Mononuclear cell (primary cell): Measurements from ENCODE around the gene PHACTR1. TPM values are rescaled to one million over a fixed set of nuclear protein-coding genes. Genes with fewer than 3 reads are reported as not detected.
"Not testable (repeated sequence)": the region's sequence is repeated elsewhere in the genome, so short reads cannot be mapped to it uniquely, and the experiment has no call there.

ENCODE experiments used
- H3K27me3 ChIP-seq: 2 replicates; pipeline ENCODE4 v1.6.0; 2011; ENCODE audit warnings: low read length, control low read depth; ENCODE audit not compliant: insufficient read depth
- H3K4me1 ChIP-seq: 2 replicates; pipeline ENCODE4 v1.5.1; 2011; ENCODE audit warnings: mild to moderate bottlenecking, low read length, control low read depth; ENCODE audit not compliant: insufficient read depth
- H3K4me3 ChIP-seq: 2 replicates; pipeline ENCODE4 v1.5.1; 2011; ENCODE audit warnings: mild to moderate bottlenecking, low read length, moderate library complexity
- H3K9me3 ChIP-seq: 2 replicates; pipeline ENCODE4 v1.5.1; 2011; ENCODE audit warnings: low read depth, mild to moderate bottlenecking, control low read depth, low read length
- total RNA-seq: library from RNA; depleted of rRNA; stranded (reverse); fragments of >200 nt; gene quantifications from one replicate; pipeline ENCODE4 v1.2.3, GENCODE V29; 2012

PHACTR1 gene
- total RNA-seq, 1 donor = 81.6 TPM

DNA sequence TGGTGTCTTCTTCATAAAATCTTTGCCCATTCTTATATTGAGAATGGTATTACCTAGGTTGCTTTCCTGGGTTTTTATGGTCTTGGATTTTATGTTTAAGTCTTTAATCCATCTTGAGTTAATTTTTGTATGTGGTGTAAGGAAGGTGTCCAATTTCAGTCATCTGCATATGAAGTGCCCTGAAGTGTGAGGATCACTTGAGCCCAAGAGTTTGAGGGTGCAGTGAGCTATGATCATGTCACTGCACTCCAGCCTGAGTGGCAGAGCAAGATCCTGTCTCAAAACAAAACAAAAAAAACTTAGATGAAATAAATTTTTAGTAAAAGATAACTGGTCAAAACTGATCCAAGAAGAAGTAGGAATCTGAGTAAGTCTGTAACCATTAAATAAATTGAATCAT is 396.4 kb downstream of the PHACTR1 start:
- H3K4me1 ChIP-seq = no peaks in the 10 kb centered on the region
- no peaks in the 10 kb centered on the region for H3K9me3 ChIP-seq
- H3K4me3 ChIP-seq = no peak overlapping the region
- H3K27me3 ChIP-seq = no peaks in the 10 kb centered on the region

DNA sequence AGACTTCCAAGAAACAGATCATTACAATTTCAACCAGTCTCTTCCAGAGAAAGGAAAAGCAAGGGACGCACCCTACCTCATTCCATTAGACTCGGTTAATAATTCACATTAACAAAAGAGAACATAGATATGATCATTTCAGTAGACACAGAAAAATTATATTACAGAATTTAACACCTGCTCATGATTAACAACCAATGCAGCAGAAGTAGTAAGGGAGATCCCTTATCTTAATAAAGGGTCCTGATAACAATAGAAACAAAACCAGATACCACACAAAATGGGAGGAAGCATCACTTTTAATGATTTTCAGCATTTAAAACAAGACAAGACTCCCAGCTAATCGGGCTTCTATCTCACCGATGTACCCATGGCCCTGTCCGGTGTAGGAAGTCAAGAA is 396.8 kb downstream of the PHACTR1 start:
- no peaks in the 10 kb centered on the region for H3K9me3 ChIP-seq
- H3K4me1 ChIP-seq = no peaks in the 10 kb centered on the region
- H3K4me3 ChIP-seq = no peak overlapping the region
- no peaks in the 10 kb centered on the region for H3K27me3 ChIP-seq

DNA sequence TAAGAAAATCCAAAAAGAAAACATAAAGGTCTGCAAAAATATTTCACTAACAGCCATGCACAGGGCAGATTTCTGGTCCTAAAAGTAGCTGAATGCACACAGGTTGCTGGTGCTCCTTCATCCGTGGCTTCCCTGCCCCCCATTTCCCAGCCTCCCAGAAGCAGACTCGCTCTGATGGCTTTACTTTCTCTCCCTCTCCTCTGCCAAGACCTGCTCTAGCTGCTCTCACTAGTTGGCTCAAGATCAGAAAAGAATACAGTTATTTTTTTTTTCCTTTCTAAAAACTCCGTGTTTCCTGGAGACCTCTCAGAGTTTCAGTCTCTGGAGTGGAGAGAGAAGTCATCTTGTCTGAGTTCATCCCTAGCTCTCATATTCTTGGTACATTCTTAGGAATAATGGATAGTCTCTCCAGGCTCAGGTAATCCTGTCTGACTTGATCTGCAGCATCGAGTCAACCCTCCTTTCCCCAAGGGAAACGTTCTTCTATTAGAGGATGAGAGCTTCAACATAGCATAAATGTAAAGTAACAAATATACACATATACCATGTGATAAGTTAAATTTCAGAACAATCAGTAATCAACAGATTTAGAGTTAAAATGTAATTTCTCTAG is 397.5 kb downstream of the PHACTR1 start:
- H3K4me3 ChIP-seq = no peak overlapping the region
- H3K4me1 ChIP-seq = no peaks in the 10 kb centered on the region
- no peaks in the 10 kb centered on the region for H3K9me3 ChIP-seq
- no peaks in the 10 kb centered on the region for H3K27me3 ChIP-seq

DNA sequence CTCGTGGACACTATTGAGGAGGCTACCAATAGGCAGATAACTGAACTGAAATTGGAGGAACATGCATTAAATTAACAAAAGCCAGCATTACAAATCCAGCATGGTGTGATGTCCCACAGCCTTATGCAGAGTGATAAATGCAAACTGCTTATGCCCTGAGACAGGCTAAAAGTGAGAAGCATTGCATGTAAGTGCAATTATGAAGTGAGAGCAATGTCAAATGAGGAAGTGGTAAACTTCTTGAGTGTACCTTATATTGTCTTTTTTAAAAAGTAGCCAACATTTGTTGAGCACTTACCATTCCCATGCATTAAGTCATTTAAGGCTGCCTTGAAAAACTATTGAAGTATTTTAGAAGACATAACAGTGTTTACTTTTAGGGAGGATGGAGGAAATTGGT is 399.6 kb downstream of the PHACTR1 start:
- Histone ChIP-seq H3K9me3 (no peaks in the 10 kb centered on the region), H3K4me1 (no peaks in the 10 kb centered on the region), H3K27me3 (no peaks in the 10 kb centered on the region), H3K4me3 (no peak overlapping the region)

DNA sequence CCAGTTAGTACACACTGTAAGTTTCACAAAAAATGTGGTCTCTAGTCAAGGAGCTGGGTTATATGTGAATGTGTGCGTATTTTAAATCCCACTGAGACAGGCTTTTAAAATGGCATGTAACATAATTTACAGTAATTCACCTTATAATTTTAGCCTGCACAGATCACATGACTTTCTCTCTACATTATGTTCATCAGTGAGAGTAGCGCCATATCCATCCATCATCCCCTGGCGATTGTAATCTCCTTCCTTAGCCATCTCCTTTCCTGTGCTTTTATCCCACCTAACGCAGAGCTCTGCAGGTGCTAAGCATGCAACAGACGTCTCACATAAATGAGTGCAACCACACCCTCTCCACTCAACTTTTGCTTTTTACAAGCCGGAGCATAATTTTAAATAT is 401.0 kb downstream of the PHACTR1 start:
- no peaks in the 10 kb centered on the region for H3K27me3 ChIP-seq
- H3K9me3 ChIP-seq = no peaks in the 10 kb centered on the region
- H3K4me3 ChIP-seq = no peak overlapping the region
- no peaks in the 10 kb centered on the region for H3K4me1 ChIP-seq

DNA sequence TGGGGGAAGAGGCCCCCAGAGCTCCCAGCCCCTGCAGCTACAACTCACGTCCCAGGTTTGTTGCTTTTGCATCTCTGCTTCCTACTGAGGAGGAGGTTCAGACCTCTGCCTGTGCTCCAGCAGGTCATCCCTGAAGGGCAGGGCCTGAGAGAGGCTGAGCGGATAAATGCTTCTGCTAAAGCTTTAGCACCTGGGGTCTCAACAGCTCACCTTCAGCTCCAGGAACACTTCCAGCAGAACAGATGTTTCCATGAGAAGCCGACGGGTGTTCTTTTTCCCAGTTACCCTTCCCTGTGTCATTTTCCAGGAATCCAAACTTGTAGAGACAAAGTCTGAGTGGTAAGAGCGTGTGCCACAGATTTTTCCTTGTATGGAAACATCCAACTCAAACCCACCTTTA is 403.0 kb downstream of the PHACTR1 start:
- Histone ChIP-seq H3K27me3 (no peaks in the 10 kb centered on the region), H3K4me3 (no peak overlapping the region), H3K9me3 (no peaks in the 10 kb centered on the region), H3K4me1 (no peaks in the 10 kb centered on the region)

DNA sequence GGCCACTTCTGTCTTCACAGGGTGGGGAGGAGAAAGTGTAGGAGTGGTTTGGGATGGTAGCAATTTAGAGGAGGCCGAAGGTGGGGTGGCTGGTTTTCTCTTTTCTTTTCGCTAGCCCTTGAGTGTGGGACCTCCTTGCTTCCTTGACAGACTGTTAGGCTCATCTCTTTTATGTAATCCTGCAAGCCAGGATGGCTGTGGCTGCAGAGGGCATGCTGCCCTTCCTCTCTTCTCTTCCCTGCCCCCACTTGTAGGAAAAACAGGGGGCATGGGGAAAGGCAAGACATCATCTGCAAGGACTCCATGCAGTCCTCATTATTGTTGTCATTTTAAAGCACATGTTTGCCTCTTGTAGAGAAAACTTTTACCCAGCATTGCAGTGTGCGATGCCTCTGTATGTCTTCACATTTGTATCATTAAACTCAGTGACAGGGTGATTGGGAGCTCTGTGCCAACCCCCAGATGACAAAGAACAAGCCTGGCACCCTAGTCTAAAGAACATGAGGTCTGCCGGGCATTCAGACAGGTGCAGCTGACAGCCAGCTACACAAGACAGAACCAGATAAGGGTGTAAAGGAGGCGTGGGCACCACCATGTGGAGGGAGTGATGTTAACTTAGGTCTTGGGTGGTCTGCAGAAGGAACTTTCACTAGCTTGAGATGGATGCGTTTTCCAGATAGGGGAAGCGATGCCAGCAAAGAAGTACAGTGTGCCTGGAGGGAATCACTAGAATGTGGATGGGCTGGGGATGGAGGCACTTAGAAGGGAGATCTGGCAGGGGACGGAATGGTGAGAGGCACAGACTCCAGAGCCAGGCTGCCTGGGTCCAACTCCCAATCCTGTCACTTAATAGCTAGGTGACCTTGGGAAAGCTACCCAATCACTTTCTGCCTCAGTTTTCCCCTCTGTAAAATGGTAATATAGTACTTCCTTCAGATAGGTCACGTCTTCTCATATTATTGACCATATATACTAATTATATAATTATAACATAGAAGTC is 404.2 kb downstream of the PHACTR1 start:
- Histone ChIP-seq H3K4me1 (no peaks in the 10 kb centered on the region), H3K9me3 (no peaks in the 10 kb centered on the region), H3K27me3 (no peaks in the 10 kb centered on the region), H3K4me3 (no peak overlapping the region)

DNA sequence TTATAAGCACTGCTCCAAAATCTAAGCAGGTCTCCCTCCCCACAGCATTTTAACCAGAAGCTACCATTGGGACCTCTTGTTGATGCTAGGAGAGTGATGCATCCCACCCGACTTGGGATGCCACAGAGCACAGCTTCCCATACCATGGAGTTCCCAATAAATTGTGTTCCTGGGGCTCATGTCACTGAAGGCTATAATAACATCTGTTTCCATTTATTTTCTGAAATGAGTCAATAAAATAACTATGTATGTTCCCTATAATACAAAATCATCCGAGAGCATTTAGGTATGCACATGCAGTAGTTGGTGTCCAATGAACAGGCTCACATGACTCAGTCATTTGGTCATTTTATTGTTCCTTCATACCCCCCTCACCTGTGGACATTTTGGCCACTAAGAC is 407.6 kb downstream of the PHACTR1 start:
- no peaks in the 10 kb centered on the region for H3K27me3 ChIP-seq
- no peak overlapping the region for H3K4me3 ChIP-seq
- no peaks in the 10 kb centered on the region for H3K9me3 ChIP-seq
- no peaks in the 10 kb centered on the region for H3K4me1 ChIP-seq

DNA sequence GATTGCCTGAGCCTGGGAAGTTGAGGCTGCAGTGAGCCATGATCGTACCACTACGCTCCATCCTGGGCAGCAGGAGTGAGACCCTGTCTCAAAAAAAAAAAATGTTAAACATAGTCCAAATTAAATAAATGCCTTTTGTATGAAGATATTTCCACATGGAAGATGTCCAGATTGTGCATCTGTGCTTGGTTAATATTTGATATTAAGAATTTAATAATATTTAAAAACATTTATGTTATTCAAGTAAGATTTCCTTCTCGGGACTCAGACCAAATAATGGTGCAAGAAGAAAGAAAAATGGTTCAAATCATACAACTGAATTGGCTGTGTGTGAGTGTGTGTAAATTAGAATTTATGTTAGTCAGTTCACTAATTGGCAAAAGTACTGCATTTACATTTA is 409.3 kb downstream of the PHACTR1 start:
- Histone ChIP-seq H3K9me3 (no peaks in the 10 kb centered on the region), H3K4me3 (no peak overlapping the region), H3K4me1 (no peaks in the 10 kb centered on the region), H3K27me3 (no peaks in the 10 kb centered on the region)

DNA sequence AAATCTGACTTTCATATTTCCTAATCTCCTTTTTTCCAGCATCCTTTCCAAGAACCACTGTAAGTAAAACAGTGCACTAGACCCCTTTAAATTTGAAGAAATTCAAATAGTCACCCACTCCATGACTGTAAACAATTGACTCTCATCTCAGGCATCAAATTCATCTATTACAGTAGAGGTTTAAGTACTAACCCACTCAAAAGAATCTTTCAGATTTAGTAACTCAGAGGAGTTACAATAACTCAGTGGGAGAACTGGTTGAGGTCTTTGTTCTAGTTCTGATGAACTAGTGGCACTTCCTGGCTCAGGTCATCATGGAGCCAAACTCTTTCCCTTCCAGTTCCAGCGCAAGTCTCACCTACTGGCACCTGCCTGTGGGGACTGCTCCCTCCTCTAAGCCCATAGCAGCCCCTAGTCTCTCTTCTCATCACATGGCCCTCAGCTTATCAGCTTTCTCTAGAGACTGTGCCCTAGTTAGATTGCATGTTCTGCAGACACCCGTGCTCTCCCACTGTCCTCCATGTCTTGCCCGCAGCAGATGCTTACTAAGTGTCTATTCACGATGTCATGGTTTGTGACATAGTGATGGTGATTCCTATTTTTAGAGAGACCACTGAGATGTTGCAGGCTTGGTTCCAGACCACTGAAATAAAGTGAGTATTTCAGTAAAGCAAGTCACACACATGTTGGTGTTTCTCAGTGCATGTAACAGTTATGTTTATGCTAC is 415.5 kb downstream of the PHACTR1 start:
- no peaks in the 10 kb centered on the region for H3K9me3 ChIP-seq
- H3K4me1 ChIP-seq = no peaks in the 10 kb centered on the region
- H3K4me3 ChIP-seq = no peak overlapping the region
- H3K27me3 ChIP-seq = no peaks in the 10 kb centered on the region

DNA sequence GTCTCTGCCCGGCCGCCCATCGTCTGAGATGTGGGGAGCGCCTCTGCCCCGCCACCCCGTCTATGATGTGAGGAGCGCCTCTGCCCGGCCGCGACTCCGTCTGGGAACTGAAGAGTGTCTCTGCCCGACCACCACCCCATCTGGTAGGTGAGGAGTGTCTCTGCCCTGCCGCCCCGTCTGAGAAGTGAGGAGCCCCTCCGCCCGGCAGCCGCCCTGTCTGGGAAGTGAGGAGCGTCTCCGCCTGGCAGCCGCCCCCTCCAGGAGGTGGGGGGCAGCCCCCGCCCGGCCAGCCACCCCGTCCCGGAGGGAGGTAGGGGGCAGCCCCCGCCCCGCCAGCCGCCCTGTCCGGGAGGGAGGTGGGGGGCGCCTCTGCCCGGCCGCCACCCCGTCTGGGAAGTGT is 417.3 kb downstream of the PHACTR1 start:
- not testable (repeated sequence) for H3K27me3 ChIP-seq

DNA sequence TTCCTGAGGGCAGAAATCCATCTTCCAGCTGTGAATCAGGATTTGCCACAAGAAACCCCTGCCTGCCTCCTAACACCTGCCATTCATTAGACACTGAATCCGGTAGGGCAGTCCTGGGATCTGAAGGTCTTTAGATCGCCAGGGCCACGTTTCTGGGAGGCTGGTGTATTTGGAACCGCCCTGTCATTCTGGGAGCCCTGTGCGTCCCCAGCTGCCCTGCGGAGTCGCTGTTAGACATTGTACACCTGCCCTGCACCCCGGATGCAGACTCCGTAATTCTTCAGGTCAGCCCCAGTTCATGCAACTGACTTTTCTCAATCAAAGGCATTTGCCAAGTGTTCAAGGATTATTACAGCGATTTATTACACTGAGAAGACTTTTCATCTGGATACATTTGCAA is 418.6 kb downstream of the PHACTR1 start:
- Histone ChIP-seq H3K4me3 (no peak overlapping the region), H3K4me1 (no peaks in the 10 kb centered on the region), H3K9me3 (no peaks in the 10 kb centered on the region), H3K27me3 (no peaks in the 10 kb centered on the region)

More for the DNA sequence above, 417.3 kb downstream of the PHACTR1 start:
- not testable (repeated sequence) for H3K4me3 ChIP-seq, H3K4me1 ChIP-seq, H3K9me3 ChIP-seq

DNA sequence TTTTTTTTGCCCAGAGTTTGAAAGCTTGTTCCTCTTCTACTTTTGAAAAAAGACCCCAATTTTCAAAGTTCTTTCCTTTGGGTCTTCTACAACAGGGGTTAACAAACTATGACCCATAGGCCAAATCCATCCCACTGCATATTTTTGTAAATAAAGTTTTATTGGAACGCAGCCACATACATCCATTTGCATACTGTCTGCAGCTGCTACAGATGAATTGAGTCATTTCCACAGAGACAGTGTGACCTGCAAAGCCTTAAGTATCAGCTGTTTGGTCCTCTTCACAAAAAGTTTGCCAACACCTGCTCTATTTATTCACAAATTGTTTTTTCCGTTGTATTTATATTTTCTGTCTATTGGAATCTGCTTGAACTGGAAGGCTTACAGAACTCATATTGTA is 422.6 kb downstream of the PHACTR1 start:
- no peak overlapping the region for H3K4me3 ChIP-seq
- no peaks in the 10 kb centered on the region for H3K27me3 ChIP-seq
- H3K9me3 ChIP-seq = no peaks in the 10 kb centered on the region
- peaks cover 3% of the 10 kb centered on the region for H3K4me1 ChIP-seq

DNA sequence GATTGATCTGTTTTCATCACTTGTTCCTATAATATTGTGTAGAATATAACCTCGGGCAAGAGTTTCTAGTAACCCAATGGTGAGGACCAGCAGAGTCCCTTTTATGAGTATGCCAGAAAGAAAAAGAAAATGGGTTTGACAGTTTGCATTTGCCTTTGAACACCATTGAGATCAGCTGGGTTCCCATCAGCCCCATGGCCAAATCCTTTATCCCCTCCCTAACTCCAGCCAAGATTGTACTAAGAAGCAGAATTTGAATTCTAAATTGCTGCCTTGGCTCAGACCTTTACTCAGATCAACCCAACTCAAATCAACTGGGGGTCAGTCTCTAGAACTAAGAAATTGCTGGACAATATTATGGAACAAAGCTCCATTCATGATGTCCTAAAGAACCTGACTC is 424.4 kb downstream of the PHACTR1 start:
- H3K9me3 ChIP-seq = no peaks in the 10 kb centered on the region
- H3K4me3 ChIP-seq = no peak overlapping the region
- no peaks in the 10 kb centered on the region for H3K27me3 ChIP-seq
- peaks cover 3% of the 10 kb centered on the region for H3K4me1 ChIP-seq

DNA sequence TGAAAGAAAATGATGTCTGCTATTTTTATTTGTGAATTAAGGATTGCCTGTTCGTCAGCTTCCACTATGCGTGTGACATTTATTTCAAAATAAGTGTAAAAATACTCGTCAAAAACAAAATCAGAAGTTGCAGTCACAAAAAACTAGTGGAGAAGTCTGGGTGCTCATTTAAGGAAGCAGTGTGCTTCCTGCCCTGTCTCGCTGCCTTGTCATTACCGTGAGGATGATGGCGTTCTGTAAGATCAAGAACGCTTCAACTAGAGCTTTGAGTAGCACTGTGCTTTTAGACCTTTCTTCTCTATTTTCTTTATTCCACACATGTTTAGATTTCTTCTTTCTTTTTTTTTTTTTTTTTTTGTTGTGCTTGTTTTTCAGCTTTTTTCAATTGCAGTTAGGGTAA is 424.8 kb downstream of the PHACTR1 start:
- H3K4me3 ChIP-seq = no peak overlapping the region
- no peaks in the 10 kb centered on the region for H3K27me3 ChIP-seq
- peaks cover 3% of the 10 kb centered on the region for H3K4me1 ChIP-seq
- H3K9me3 ChIP-seq = no peaks in the 10 kb centered on the region
